ENCODE data around the gene CHPT1. TPM values are rescaled to one million over a fixed set of nuclear protein-coding genes. Genes with fewer than 3 reads are reported as not detected.
"Not testable (repeated sequence)": the region's sequence is repeated elsewhere in the genome, so short reads cannot be mapped to it uniquely, and the experiment has no call there.

CHPT1 gene
- 10 to 100 TPM in 1 of 2 donors, 1 to 10 TPM in 1; 3.9 to 14.8 TPM for total RNA-seq

GRCh38 chr12:101697197-101697929 is at the start of gene CHPT1:
Gene CHPT1 (plus strand): TSS chr12:101697640. CDS start chr12:101697862, 222 bp downstream.
- H3K36me3 Mint-ChIP-seq, result peaks cover 6 to 10% of the 10 kb centered on the region in 2 donors
- ATAC-seq (peak; percentile 77 to 78), DNase-seq (ENCODE audit: low spot score in 2 of 2) (peak; percentile 58 to 60)
- peak within 1 kb of the TSS; percentile 80 to 86 for H3K27ac Mint-ChIP-seq
- no peaks in the 10 kb centered on the region for H3K9me3 Mint-ChIP-seq

DNA sequence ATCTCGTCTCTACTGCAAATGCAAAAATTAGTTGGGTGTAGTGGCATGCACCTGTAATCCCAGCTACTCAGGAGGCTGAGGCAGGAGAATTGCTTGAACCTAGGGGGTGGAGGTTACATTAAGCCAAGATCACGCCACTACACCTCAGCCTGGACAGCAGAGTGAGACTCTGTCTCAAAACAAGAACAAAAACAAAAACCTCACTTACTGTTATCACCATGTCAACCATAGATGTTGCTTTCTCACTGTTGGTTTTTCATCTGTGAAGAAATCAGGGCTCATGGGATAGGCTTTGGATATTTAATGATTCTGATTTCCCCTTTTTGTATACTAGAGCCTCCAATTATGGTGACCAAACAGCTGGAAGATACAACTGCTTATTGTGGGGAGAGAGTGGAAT is 49.7 kb upstream of the CHPT1 start:
- DNase-seq (ENCODE audit: low spot score in 2 of 2), result no peak
- no peak overlapping the region for H3K27ac Mint-ChIP-seq
- no peaks in the 10 kb centered on the region for H3K9me3 Mint-ChIP-seq
- H3K36me3 Mint-ChIP-seq, result no peaks in the 10 kb centered on the region
- no peak for ATAC-seq

DNA sequence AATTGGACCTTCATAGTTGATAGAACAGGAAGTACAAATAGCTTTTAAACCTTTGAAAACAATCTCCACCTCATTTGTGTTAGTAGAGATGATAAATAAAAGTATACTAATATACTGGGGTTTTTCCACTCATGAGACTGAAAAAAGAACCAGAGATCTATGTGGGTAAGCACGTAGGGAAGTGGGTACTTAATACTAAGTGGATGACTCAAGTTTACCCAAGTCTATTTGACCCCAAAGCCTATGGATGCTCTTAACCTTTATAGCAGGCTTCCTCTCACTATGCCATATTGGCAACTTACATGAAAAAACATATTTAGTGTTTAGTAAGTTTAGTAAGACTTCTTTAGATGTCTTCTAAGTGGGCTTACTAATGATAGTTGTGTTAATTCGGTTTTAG is 49.2 kb upstream of the CHPT1 start:
- ATAC-seq, result no peak
- Mint-ChIP-seq H3K27ac (no peak overlapping the region), H3K36me3 (no peaks in the 10 kb centered on the region), H3K9me3 (no peaks in the 10 kb centered on the region)
- DNase-seq (ENCODE audit: low spot score in 2 of 2), result no peak

DNA sequence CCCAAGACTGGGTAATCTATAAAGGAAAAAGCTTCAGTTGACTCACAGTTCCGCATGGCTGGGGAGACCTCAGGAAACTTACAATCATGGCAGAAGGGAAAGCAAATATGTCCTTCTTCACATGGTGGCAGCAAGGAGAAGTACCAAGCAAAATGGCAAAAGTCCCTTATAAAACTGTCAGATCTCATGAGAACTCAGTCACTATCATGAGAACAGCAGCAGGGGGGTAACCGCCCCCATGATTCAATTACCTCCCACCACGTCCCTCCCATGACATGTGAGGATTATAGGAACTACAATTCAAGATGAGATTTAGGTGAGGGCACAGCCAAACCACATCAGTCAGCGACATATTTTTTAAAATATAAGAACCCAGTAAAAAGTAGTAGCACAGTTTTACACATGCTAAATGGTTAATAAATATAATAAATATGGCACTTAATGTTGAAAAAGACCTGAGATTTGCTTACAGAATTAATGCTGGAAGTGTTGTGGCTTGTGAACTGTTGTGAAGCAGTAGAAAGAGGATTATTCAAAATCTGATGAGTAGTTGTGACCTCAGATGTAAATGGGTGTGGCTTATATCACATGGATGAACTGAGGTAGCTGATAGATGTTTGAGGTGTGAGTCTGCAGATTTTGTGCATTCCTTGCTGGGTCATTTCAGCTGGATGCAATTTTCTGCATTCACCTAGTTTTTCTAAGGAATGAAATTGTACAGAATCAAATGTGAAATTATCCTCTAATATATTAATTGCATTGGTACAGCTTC is 46.9 kb upstream of the CHPT1 start:
- H3K36me3 Mint-ChIP-seq, result no peaks in the 10 kb centered on the region
- no peak overlapping the region for H3K27ac Mint-ChIP-seq
- no peak for DNase-seq (ENCODE audit: low spot score in 2 of 2)
- no peak for ATAC-seq
- H3K9me3 Mint-ChIP-seq, result no peaks in the 10 kb centered on the region

- ATAC-seq, result no peak
- Mint-ChIP-seq H3K9me3 (no peaks in the 10 kb centered on the region), H3K27ac (no peak overlapping the region), H3K36me3 (no peaks in the 10 kb centered on the region)
- no peak for DNase-seq (ENCODE audit: low spot score in 2 of 2)
Measured at GRCh38 chr12:101653030-101653429, 44.4 kb upstream of the CHPT1 start.

- no peak for DNase-seq (ENCODE audit: low spot score in 2 of 2)
- Mint-ChIP-seq H3K9me3 (no peaks in the 10 kb centered on the region), H3K27ac (no peak overlapping the region), H3K36me3 (no peaks in the 10 kb centered on the region)
- no peak for ATAC-seq
Measured at GRCh38 chr12:101653503-101653902, 43.9 kb upstream of the CHPT1 start.

DNA sequence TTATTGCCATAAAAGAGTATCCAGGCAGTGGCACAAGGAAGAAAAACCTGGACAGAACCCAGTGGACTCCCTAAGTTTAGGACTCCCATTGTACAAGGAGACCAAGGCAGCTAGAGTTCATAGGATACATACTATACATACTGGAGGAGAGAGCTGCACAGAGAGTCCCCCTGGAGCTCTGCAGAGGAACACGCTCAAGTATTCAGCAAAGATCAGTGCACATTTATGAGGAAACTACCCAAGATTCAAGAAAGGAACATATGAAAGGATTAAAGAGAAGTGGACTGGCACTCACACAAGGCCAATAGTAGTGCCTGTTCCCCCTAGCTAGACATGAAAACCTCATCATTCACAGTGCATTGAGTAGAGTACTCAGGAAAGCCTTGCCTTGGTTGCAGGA is 43.0 kb upstream of the CHPT1 start:
- ATAC-seq (no peak), DNase-seq (ENCODE audit: low spot score in 2 of 2) (no peak)
- H3K36me3 Mint-ChIP-seq, result no peaks in the 10 kb centered on the region

DNA sequence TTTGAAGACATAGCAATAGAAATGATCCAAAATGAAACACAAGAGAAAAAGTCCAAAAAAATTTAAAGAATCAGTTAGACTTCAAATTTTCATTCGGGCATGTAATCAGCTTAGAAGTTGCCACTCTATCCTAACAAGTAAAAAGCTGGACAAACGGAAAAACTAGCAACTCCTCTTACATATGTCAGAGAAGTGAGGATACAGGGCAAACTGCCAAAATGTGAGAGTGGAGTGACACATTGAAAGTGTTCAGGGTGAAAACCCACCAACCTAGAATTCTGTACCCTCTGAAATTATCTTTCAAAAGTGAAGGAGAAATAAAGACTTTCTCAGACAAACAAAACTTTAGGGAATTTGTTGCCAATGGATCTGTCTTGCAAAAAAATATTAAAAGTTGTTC is 42.0 kb upstream of the CHPT1 start:
- ATAC-seq (no peak), DNase-seq (ENCODE audit: low spot score in 2 of 2) (no peak)
- H3K36me3 Mint-ChIP-seq, result no peaks in the 10 kb centered on the region

More for the DNA sequence above, 43.0 kb upstream of the CHPT1 start:
- H3K9me3 Mint-ChIP-seq, result no peaks in the 10 kb centered on the region
- H3K27ac Mint-ChIP-seq, result no peak overlapping the region

GRCh38 chr12:101660662-101661061 is 36.8 kb upstream of the CHPT1 start:
- DNase-seq (ENCODE audit: low spot score in 2 of 2); H3K27ac Mint-ChIP-seq; H3K9me3 Mint-ChIP-seq; H3K36me3 Mint-ChIP-seq: not testable (repeated sequence)
- peak in 1 of 2 donors; percentile 55 for ATAC-seq

More for the DNA sequence above, 42.0 kb upstream of the CHPT1 start:
- peaks cover 0 to 6% of the 10 kb centered on the region in 2 donors for H3K9me3 Mint-ChIP-seq
- H3K27ac Mint-ChIP-seq, result no peak overlapping the region

GRCh38 chr12:101663298-101663697 is 34.1 kb upstream of the CHPT1 start:
- DNase-seq (ENCODE audit: low spot score in 2 of 2), result no peak
- no peak overlapping the region for H3K27ac Mint-ChIP-seq

DNA sequence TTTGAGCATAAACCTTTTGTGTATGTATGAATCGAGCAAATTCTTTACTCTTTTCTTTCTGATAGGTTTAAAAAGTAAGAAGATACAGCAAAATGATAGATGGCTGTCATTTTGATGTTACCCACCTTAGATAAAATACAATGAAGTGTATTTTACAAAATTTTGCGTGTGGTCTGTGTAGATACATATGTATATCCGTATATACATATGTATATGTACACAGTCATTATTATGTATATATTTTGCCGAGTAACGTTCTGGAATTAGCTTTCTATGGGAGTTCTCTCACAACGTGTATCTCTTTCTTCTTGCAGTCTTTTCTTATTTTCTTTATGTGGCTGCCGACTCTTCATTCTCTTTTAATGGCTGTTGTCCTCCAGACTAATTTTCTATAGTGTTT is 32.4 kb upstream of the CHPT1 start:
- no peaks in the 10 kb centered on the region for H3K36me3 Mint-ChIP-seq
- no peak overlapping the region for H3K27ac Mint-ChIP-seq
- no peak for ATAC-seq
- no peak for DNase-seq (ENCODE audit: low spot score in 2 of 2)
- H3K9me3 Mint-ChIP-seq, result peaks cover 0 to 6% of the 10 kb centered on the region in 2 donors

More at GRCh38 chr12:101663298-101663697, 34.1 kb upstream of the CHPT1 start:
- Mint-ChIP-seq H3K36me3 (no peaks in the 10 kb centered on the region), H3K9me3 (peaks cover 0 to 9% of the 10 kb centered on the region in 2 donors)
- ATAC-seq, result no peak

DNA sequence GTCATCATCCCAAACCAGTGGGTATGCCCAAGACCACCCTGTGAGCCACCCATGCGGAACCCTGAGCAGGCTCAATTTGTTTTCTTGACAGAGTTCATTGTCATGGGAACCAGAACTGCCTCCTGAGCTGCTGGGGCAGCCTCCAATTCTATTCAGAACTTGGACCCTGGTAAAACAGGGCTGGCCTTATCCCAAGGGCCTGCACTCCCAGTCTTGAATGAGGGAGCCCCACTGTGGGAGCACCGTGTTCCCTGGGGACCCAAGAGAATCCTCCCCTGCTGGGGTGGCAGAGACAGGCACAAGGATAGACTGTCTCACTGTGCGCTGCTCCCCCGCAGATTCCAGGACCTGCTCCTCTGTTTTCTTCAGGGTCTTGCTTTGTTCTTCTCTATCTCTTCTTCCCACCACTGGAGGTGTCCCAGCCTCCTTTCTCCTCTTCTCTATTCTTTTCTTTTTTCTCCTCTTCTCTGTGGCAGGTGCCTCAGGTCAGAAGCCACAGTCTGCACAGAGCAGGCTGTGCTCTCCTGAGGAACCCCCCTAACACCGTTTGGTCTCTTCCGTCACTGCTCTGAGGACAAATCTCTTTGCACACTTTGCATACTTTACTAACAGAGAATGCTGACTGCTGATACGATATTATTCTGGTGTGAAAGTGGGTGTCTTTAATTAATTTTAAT is 31.2 kb upstream of the CHPT1 start:
- no peaks in the 10 kb centered on the region for H3K9me3 Mint-ChIP-seq
- no peak for ATAC-seq
- H3K36me3 Mint-ChIP-seq, result no peaks in the 10 kb centered on the region
- H3K27ac Mint-ChIP-seq, result no peak overlapping the region
- no peak for DNase-seq (ENCODE audit: low spot score in 2 of 2)

- no peak for ATAC-seq
- no peak for DNase-seq (ENCODE audit: low spot score in 2 of 2)
- Mint-ChIP-seq H3K36me3 (no peaks in the 10 kb centered on the region), H3K9me3 (no peaks in the 10 kb centered on the region), H3K27ac (no peak overlapping the region)
Measured at GRCh38 chr12:101667591-101667990, 29.8 kb upstream of the CHPT1 start.

DNA sequence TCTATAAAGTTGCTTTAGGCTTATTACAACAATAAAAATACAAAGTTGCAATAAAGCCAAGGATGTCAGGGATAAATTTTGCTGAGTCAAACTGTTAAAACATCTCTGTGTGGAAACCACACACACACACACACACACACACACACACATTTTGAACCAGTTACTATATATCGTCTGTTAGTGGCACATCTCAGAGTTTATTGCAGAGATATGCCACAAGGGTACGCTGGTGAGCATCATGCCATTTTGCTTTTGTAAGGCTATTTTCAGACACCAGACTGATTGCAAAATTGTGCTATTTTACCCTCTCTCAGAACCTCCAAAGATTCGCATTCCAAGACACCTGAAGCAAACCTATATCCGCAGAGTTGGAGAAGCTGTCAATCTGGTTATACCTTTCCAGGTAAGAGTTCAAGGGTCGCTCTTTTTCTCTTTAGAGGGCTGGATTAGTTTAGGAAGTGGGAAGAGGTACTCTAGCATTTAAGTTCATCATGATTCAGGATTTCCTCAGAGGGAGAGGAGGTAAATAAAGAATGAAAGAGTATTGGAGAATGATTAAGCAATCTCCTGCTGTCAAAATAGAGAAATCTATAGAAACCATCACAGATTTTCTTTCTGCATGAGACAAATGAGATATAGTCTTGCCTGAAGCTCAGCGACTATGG is 27.3 kb upstream of the CHPT1 start:
- H3K27ac Mint-ChIP-seq, result no peak overlapping the region

DNA sequence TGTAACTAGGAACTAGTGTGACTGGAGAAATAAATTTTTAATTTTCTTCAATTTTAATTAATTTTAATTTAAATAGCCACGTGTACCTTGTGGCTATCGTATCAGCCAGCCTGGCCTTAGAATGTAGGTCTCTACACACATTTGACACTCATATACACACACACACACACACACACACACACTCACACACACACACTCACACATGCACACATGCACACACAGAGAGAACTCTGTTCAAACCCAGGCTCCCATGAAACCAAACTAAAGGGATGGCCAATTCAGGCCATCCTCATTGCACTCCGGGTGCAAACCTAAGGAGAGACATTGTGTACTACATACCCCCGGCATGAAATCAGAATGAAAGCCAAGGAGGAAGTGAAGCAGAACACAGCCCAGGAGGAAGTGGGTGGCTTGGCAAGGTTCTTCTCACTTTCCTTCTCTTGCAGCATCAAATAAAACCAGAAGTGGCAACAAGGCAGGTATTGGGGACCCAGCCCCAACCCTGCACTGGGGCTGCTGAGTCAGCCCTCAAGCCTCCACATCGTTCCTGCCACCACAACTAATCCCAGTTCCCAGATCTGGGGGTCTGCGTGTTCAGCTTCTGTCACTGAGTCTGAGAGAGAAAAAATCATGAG is 26.2 kb upstream of the CHPT1 start:
- Mint-ChIP-seq H3K9me3 (no peaks in the 10 kb centered on the region), H3K36me3 (no peaks in the 10 kb centered on the region), H3K27ac (peak overlapping the region in 1 of 2 donors; percentile 67)
- ATAC-seq (peak; percentile 72 to 75), DNase-seq (ENCODE audit: low spot score in 2 of 2) (peak in 1 of 2 donors; percentile 12)

More for the DNA sequence above, 27.3 kb upstream of the CHPT1 start:
- no peaks in the 10 kb centered on the region for H3K9me3 Mint-ChIP-seq
- peak; percentile 47 to 76 for ATAC-seq
- no peaks in the 10 kb centered on the region for H3K36me3 Mint-ChIP-seq
- peak in 1 of 2 donors; percentile 23 for DNase-seq (ENCODE audit: low spot score in 2 of 2)

- H3K36me3 Mint-ChIP-seq, result no peaks in the 10 kb centered on the region
- H3K27ac Mint-ChIP-seq, result peak overlapping the region in 1 of 2 donors; percentile 67
- ATAC-seq, result no peak
- no peaks in the 10 kb centered on the region for H3K9me3 Mint-ChIP-seq
- DNase-seq (ENCODE audit: low spot score in 2 of 2), result no peak
Measured at GRCh38 chr12:101671833-101672232, 25.6 kb upstream of the CHPT1 start.

Measured in activated naive CD4-positive, alpha-beta T cell treated with anti-CD3 and anti-CD28 coated beads, Interleukin-2, amount 50 U/mL, for 72 hours (primary cell).